IMR-90 (cell line): ENCODE data around the gene ABCC9.

Source experiments
- MXI1 ChIP-seq: IDR thresholded peaks from 2 replicates; pipeline ENCODE4 v1.6.1; 2012; ENCODE audit warnings: low read depth, mild to moderate bottlenecking, low read length, moderate library complexity, borderline replicate concordance
- POLR2A ChIP-seq: IDR thresholded peaks from 2 replicates; pipeline ENCODE4 v1.6.1; 2012; ENCODE audit warnings: mild to moderate bottlenecking, low read depth, low read length
- TF ChIP-seq, protein P1 (sequence below): fragments of 150-350 bp; IDR thresholded peaks from 2 replicates; pipeline ENCODE4 v1.6.1; 2016; ENCODE audit warnings: low read depth, mild to moderate bottlenecking, low read length, moderate library complexity, borderline replicate concordance
- TF ChIP-seq, protein P2 (sequence below): conservative IDR thresholded peaks from 2 replicates; pipeline ENCODE4 v1.5.1; 2012; ENCODE audit warnings: mild to moderate bottlenecking, low read depth, low read length, improper control_type of control experiment

DNA sequence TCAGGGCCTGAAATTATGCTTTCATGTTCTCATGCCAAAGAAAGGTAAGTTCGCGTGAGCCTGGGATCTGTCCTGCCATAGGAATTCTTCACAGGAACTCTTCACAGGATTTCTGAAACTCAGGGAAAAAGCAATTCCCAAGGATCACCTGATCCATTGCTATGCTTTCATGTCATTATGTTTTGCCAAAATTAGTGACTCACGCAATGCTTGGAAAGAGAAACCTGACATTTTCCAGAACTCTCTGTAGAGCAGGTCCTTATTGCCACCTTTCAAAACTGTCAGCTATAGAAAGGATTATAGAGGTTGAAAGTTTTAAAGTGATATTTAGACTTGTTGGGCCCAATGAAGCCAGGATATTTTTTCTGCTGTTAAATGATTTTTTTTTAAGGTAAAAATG lies 160.4 kb downstream of the ABCC9 start:
- no peak for TF ChIP-seq MXI1
- TF ChIP-seq, protein P1, sequence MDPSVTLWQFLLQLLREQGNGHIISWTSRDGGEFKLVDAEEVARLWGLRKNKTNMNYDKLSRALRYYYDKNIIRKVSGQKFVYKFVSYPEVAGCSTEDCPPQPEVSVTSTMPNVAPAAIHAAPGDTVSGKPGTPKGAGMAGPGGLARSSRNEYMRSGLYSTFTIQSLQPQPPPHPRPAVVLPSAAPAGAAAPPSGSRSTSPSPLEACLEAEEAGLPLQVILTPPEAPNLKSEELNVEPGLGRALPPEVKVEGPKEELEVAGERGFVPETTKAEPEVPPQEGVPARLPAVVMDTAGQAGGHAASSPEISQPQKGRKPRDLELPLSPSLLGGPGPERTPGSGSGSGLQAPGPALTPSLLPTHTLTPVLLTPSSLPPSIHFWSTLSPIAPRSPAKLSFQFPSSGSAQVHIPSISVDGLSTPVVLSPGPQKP, result no peak
- no peak for TF ChIP-seq POLR2A
- TF ChIP-seq, protein P2, sequence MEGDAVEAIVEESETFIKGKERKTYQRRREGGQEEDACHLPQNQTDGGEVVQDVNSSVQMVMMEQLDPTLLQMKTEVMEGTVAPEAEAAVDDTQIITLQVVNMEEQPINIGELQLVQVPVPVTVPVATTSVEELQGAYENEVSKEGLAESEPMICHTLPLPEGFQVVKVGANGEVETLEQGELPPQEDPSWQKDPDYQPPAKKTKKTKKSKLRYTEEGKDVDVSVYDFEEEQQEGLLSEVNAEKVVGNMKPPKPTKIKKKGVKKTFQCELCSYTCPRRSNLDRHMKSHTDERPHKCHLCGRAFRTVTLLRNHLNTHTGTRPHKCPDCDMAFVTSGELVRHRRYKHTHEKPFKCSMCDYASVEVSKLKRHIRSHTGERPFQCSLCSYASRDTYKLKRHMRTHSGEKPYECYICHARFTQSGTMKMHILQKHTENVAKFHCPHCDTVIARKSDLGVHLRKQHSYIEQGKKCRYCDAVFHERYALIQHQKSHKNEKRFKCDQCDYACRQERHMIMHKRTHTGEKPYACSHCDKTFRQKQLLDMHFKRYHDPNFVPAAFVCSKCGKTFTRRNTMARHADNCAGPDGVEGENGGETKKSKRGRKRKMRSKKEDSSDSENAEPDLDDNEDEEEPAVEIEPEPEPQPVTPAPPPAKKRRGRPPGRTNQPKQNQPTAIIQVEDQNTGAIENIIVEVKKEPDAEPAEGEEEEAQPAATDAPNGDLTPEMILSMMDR, result no peak
